Measurements from ENCODE around the gene PASD1.

The PASD1 gene

DNA sequence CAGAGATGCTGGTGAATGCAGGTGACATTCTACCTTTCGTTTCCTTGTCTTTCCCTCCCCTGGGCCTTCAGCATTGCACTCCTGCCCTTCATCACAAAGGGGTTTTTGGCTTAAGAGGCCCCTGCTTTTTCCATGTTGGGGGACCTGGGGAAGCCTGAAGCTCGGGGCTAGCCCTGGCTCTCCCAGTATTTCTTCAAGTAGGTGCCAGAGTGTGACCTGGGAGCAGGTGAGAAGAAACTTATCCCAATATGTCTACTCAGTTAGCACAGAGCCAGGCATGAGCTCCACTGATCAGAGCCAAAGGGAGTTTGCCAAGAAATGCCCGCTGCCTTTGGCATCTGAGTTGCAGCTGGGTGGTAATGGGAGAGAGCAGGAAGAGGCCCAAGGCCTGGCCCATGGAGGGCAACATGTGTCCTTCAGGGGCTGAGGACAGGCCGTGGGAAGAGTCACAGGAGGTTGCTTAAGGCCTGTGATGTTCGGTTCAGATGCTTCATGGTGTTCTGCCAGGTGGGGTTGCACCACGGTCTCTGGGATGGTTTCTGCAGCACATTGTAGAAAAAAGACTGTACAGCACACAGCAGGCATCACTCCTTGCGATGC is 139.4 kb downstream of the PASD1 start:
- H3K4me3 ChIP-seq (ENCODE audit: low read length): no peak overlapping the region
- TF ChIP-seq, protein P1, sequence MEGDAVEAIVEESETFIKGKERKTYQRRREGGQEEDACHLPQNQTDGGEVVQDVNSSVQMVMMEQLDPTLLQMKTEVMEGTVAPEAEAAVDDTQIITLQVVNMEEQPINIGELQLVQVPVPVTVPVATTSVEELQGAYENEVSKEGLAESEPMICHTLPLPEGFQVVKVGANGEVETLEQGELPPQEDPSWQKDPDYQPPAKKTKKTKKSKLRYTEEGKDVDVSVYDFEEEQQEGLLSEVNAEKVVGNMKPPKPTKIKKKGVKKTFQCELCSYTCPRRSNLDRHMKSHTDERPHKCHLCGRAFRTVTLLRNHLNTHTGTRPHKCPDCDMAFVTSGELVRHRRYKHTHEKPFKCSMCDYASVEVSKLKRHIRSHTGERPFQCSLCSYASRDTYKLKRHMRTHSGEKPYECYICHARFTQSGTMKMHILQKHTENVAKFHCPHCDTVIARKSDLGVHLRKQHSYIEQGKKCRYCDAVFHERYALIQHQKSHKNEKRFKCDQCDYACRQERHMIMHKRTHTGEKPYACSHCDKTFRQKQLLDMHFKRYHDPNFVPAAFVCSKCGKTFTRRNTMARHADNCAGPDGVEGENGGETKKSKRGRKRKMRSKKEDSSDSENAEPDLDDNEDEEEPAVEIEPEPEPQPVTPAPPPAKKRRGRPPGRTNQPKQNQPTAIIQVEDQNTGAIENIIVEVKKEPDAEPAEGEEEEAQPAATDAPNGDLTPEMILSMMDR (IDR thresholded peaks at IDR 0.05; ENCODE audit: insufficient read depth, low read depth, low read length, missing control alignments): no peak
- no peak for DNase-seq (ENCODE audit: low read depth)

GRCh38 chrX:151703487-151703886 is 140.0 kb downstream of the PASD1 start:
- no peak overlapping the region for H3K4me3 ChIP-seq (ENCODE audit: low read length)
- no peak for DNase-seq (ENCODE audit: low read depth)
- TF ChIP-seq, protein P1 (IDR thresholded peaks at IDR 0.05; ENCODE audit: insufficient read depth, low read depth, low read length, missing control alignments): no peak

DNA sequence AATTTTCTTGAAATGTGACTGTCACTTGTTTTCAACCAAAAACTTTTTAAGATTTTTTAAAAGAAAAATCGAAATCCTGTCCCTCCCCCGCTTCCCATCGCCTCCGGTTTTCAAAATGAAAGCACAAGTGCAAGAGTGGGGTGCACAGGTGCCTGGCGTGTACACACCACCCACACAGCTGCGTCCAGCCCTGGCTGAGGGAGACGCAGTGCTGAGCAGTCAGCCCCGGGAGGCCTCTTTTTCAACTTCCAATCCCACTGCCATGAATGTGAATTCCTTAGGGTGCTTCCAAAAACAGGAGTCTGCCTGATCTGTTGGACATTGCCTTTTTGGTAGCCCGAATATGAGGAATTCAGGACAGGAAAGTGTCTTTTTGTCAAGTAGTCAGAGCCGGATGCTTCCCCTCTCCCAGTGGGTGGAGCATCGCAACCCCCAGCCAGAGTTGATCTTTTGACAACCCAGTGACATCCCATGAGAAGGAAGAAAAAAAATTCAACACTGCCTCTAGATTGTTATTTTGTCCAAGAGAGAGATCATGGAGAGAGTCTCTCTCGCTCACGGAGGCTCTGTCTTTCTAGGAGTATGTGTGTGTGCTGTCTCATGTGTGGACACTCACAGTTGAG is 140.7 kb downstream of the PASD1 start:
- TF ChIP-seq, protein P1 (IDR thresholded peaks at IDR 0.05; ENCODE audit: insufficient read depth, low read depth, low read length, missing control alignments): no peak
- no peak overlapping the region for H3K4me3 ChIP-seq (ENCODE audit: low read length)

DNA sequence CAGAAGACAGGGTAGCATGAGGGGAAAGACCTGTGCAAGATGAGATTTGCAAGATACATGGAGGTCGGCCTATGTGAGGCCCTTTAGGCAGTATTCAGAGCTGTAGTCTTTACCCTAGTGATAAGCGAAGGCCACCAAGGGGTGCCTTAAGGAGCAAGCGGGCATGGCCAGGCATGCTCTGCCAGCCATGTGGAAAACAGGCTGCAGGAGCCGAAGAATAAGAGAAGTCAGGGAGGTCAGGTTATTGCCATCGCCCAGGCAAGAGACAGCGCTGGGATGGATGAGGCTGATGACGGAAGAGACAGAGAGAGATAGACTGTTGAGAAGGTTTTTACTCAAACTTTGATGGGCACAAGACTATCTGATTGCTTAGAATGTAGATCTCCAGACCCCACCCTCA is 145.3 kb downstream of the PASD1 start:
- H3K4me3 ChIP-seq (ENCODE audit: low read length): no peak overlapping the region
- TF ChIP-seq, protein P1 (IDR thresholded peaks at IDR 0.05; ENCODE audit: insufficient read depth, low read depth, low read length, missing control alignments): no peak
- no peak for DNase-seq (ENCODE audit: low read depth)

More for the DNA sequence above, 140.7 kb downstream of the PASD1 start:
- no peak for DNase-seq (ENCODE audit: low read depth)

- no peak overlapping the region for H3K4me3 ChIP-seq (ENCODE audit: low read length)
- DNase-seq (ENCODE audit: low read depth): no peak
- TF ChIP-seq, protein P1 (IDR thresholded peaks at IDR 0.05; ENCODE audit: insufficient read depth, low read depth, low read length, missing control alignments): no peak
Measured at GRCh38 chrX:151710457-151710856, 147.0 kb downstream of the PASD1 start.

DNA sequence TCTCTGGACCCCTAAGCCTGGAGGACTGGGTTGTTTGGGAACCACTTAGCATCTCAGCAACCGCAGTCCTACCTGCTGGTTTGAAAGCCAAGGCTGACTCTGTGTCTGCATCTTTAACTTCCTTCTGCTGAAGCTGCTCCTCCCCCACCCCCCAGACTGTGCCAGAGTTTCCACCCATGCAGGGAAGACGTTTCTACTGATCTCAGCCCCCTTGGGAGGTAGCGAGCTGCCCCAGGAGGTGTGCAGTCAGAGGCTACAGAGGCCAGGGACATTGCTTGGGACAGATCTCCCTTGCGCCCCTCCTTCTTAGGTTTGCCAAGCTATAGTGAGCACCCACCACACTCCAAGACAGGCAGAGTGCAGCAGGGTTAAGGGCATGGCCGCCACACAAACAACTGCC is 147.7 kb downstream of the PASD1 start:
- no peak for DNase-seq (ENCODE audit: low read depth)
- no peak overlapping the region for H3K4me3 ChIP-seq (ENCODE audit: low read length)
- TF ChIP-seq, protein P1 (IDR thresholded peaks at IDR 0.05; ENCODE audit: insufficient read depth, low read depth, low read length, missing control alignments): no peak

GRCh38 chrX:151711787-151712186 is 148.3 kb downstream of the PASD1 start:
- no peak overlapping the region for H3K4me3 ChIP-seq (ENCODE audit: low read length)
- TF ChIP-seq, protein P1 (IDR thresholded peaks at IDR 0.05; ENCODE audit: insufficient read depth, low read depth, low read length, missing control alignments): no peak
- no peak for DNase-seq (ENCODE audit: low read depth)

All from epithelial cell of esophagus (primary cell).